HepG2 (cell line): ENCODE measurements around the gene NKD1. TPM values are rescaled to one million over a fixed set of nuclear protein-coding genes. Genes with fewer than 3 reads are reported as not detected.

Source experiments
- CC2D1A ChIP-seq: sonication (generic); formaldehyde crosslinking; IDR thresholded peaks from 2 replicates; pipeline ENCODE4 v1.8.1; 2023; ENCODE audit warnings: mild to moderate bottlenecking, missing genetic modification reagents
- FOXO1 ChIP-seq: sonication (generic); formaldehyde crosslinking; IDR thresholded peaks from 2 replicates; pipeline ENCODE4 v1.4.0; 2020; ENCODE audit warnings: missing genetic modification reagents
- IKZF1 ChIP-seq: fragments of 450-650 bp; IDR thresholded peaks from 2 replicates; pipeline ENCODE4 v1.7.1; 2016
- ONECUT2 ChIP-seq: sonication (generic); formaldehyde crosslinking; IDR thresholded peaks from 2 replicates; pipeline ENCODE4 v1.4.0; 2020; ENCODE audit warnings: missing genetic modification reagents
- RELA ChIP-seq: sonication (generic); formaldehyde crosslinking; IDR thresholded peaks from 2 replicates; pipeline ENCODE4 v1.4.0; 2020; ENCODE audit warnings: missing genetic modification reagents
- SOX5 ChIP-seq: IDR thresholded peaks from 2 replicates; pipeline ENCODE4 v1.6.1; 2016; ENCODE audit warnings: borderline replicate concordance
- SP4 ChIP-seq: sonication (generic); formaldehyde crosslinking; IDR thresholded peaks from 2 replicates; pipeline ENCODE4 v1.8.1; 2023; ENCODE audit warnings: mild to moderate bottlenecking, missing genetic modification reagents
- TCF7 ChIP-seq: sonication (generic); IDR thresholded peaks from 2 replicates; pipeline ENCODE4 v1.6.1; 2016; ENCODE audit warnings: antibody characterized with exemption, low read depth
- ZBTB20 ChIP-seq: sonication (generic); formaldehyde crosslinking; IDR thresholded peaks from 2 replicates; pipeline ENCODE4 v1.8.1; 2023; ENCODE audit warnings: missing genetic modification reagents, low read depth, mild to moderate bottlenecking, borderline replicate concordance
- ZFAT ChIP-seq: sonication (generic); formaldehyde crosslinking; conservative IDR thresholded peaks from 2 replicates; pipeline ENCODE4 v1.8.1; 2023; ENCODE audit warnings: missing genetic modification reagents, inconsistent platforms
- ZFP36L1 ChIP-seq: sonication (generic); formaldehyde crosslinking; IDR thresholded peaks from 2 replicates; pipeline ENCODE4 v1.8.0; 2022; ENCODE audit warnings: mild to moderate bottlenecking, missing genetic modification reagents, moderate library complexity
- ZNF235 ChIP-seq: sonication (generic); formaldehyde crosslinking; IDR thresholded peaks from 2 replicates; pipeline ENCODE4 v1.8.1; 2023; ENCODE audit warnings: mild to moderate bottlenecking, missing genetic modification reagents, borderline replicate concordance
- ZNF572 ChIP-seq: sonication (generic); formaldehyde crosslinking; IDR thresholded peaks from 2 replicates; pipeline ENCODE4 v1.5.1; 2020; ENCODE audit warnings: mild to moderate bottlenecking, missing genetic modification reagents
- ZNF598 ChIP-seq: sonication (generic); formaldehyde crosslinking; IDR thresholded peaks from 2 replicates; pipeline ENCODE4 v1.5.1; 2020; ENCODE audit warnings: mild to moderate bottlenecking, missing genetic modification reagents, borderline replicate concordance
- ZNF616 ChIP-seq: sonication (generic); formaldehyde crosslinking; IDR thresholded peaks from 2 replicates; pipeline ENCODE4 v1.5.0; 2020; ENCODE audit warnings: low read depth, mild to moderate bottlenecking, missing genetic modification reagents
- ZNF766 ChIP-seq: sonication (generic); formaldehyde crosslinking; IDR thresholded peaks from 2 replicates; pipeline ENCODE4 v1.5.0; 2020; ENCODE audit warnings: missing genetic modification reagents, borderline replicate concordance
- ZNF782 ChIP-seq: sonication (generic); formaldehyde crosslinking; IDR thresholded peaks from 2 replicates; pipeline ENCODE4 v1.4.0; 2020; ENCODE audit warnings: missing genetic modification reagents, mild to moderate bottlenecking, borderline replicate concordance
- ZNF83 ChIP-seq: sonication (generic); formaldehyde crosslinking; IDR thresholded peaks from 2 replicates; pipeline ENCODE4 v1.4.0; 2020; ENCODE audit warnings: missing genetic modification reagents, mild to moderate bottlenecking, borderline replicate concordance
- ZNF891 ChIP-seq: sonication (generic); formaldehyde crosslinking; IDR thresholded peaks from 2 replicates; pipeline ENCODE4 v1.5.0; 2020; ENCODE audit warnings: mild to moderate bottlenecking, missing genetic modification reagents
- polyA plus RNA-seq, 8 experiments: library from polyadenylated mRNA; depleted of rRNA in 3 of 8; stranded (reverse) in 7 of 8; unstranded in 1 of 8; fragments of >200 nt; fragmentation: Illumina TruSeq in 4 of 8; extraction: Trizol in 4 of 8; gene quantifications; 2 replicates each; pipeline versions ENCODE4 v1.2.1 to v1.2.3, GENCODE V29; 2011 to 2016; ENCODE audit warnings: low read depth in 4 of 8, missing spikeins in 1 of 8, mixed read lengths in 1 of 8; ENCODE audit not compliant: insufficient read depth in 1 of 8
- total RNA-seq, 5 experiments: library from RNA; depleted of rRNA; stranded (reverse); fragments of >200 nt; fragmentation: Illumina TruSeq; extraction: Trizol; gene quantifications; 2 replicates each; pipeline ENCODE4 v1.2.3, GENCODE V29; 2016; ENCODE audit warnings: low read depth in 1 of 5
- TF ChIP-seq, protein P1 (sequence below): sonication (generic); formaldehyde crosslinking; IDR thresholded peaks from 2 replicates; pipeline ENCODE4 v1.5.1; 2020; ENCODE audit warnings: mild to moderate bottlenecking, missing genetic modification reagents
- TF ChIP-seq, protein P2 (sequence below): sonication (generic); formaldehyde crosslinking; IDR thresholded peaks from 2 replicates; pipeline ENCODE4 v1.4.0; 2020; ENCODE audit warnings: missing genetic modification reagents
- TF ChIP-seq, protein P3 (sequence below): IDR thresholded peaks from 2 replicates; pipeline ENCODE4 v1.6.1; 2018; ENCODE audit warnings: missing genetic modification reagents
- TF ChIP-seq, protein P4 (sequence below): sonication (generic); formaldehyde crosslinking; IDR thresholded peaks from 2 replicates; pipeline ENCODE4 v1.9.0; 2021; ENCODE audit warnings: missing genetic modification reagents, borderline replicate concordance

Gene NKD1
- total and polyA plus RNA-seq, 2 of the 13 experiments (the other 11 are each of a cell fraction or from before 2014, with no cell fraction given), result 70.4 to 121 TPM

DNA sequence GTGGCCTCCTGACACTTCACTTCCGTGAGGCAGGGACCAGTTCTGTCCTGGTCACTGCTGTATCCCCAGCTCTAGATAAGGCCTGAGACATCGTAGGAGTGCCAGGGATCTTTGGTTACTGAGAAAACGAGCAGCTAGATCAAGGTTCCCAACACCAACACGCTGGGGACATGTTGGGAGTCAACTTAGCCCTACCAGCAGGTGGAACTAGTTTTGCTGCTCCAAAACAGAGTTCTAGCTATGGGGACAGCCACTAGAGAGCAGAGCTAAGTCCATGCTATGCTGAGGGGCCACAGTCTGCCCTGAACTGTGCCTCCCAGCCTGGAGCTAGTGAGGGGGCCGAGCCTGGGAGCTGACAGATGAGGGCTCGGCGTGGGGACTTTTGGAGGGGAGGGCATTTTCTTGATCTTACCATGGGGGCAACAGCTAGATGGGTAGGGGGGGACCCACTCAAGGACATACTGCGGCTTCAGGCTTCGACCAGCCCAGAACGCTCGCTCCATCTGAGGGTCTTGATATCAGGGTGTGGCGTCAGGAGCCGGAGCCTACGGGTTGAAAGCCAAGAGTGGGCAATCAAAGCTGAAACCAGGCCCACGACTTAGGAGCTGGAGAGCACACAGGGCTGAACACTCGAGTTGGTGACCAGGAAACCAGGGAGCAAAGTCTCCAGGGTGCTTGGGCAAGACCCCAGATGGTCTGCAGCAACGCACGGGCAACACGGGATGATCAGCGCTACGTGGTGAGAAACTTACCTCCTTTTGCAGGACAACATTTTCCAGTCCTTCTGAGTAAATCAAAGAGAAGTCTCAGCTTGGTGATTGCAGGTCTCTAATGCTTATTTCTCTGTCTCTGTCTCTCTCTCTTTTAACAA lies 119.5 kb downstream of the NKD1 start (continued):
- TF ChIP-seq, protein P1, sequence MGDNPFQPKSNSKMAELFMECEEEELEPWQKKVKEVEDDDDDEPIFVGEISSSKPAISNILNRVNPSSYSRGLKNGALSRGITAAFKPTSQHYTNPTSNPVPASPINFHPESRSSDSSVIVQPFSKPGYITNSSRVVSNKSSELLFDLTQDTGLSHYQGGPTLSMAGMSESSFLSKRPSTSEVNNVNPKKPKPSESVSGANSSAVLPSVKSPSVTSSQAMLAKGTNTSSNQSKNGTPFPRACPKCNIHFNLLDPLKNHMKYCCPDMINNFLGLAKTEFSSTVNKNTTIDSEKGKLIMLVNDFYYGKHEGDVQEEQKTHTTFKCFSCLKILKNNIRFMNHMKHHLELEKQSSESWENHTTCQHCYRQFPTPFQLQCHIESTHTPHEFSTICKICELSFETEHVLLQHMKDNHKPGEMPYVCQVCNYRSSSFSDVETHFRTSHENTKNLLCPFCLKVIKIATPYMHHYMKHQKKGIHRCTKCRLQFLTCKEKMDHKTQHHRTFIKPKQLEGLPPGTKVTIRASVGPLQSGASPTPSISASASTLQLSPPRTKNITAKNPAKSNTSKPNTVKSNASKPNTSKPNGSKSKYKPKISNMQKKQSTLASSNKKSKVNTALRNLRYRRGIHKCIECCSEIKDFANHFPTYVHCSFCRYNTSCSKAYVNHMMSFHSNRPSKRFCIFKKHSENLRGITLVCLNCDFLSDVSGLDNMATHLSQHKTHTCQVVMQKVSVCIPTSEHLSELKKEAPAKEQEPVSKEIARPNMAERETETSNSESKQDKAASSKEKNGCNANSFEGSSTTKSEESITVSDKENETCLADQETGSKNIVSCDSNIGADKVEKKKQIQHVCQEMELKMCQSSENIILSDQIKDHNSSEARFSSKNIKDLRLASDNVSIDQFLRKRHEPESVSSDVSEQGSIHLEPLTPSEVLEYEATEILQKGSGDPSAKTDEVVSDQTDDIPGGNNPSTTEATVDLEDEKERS (CRISPR knock-in tag), result no peak; the same call in 1 of the 2 replicates
- TF ChIP-seq RELA (CRISPR knock-in tag), result no peak
- no peak for TF ChIP-seq ZBTB20 (CRISPR knock-in tag)
- no peak for TF ChIP-seq ZNF616
- TF ChIP-seq IKZF1, result no peak
- TF ChIP-seq ZNF782 (CRISPR knock-in tag), result no peak
- no peak for TF ChIP-seq SOX5 (CRISPR knock-in tag)
- TF ChIP-seq ZNF235 (CRISPR knock-in tag), result no peak
- no peak for TF ChIP-seq ZFAT (CRISPR knock-in tag)
- TF ChIP-seq, protein P2, sequence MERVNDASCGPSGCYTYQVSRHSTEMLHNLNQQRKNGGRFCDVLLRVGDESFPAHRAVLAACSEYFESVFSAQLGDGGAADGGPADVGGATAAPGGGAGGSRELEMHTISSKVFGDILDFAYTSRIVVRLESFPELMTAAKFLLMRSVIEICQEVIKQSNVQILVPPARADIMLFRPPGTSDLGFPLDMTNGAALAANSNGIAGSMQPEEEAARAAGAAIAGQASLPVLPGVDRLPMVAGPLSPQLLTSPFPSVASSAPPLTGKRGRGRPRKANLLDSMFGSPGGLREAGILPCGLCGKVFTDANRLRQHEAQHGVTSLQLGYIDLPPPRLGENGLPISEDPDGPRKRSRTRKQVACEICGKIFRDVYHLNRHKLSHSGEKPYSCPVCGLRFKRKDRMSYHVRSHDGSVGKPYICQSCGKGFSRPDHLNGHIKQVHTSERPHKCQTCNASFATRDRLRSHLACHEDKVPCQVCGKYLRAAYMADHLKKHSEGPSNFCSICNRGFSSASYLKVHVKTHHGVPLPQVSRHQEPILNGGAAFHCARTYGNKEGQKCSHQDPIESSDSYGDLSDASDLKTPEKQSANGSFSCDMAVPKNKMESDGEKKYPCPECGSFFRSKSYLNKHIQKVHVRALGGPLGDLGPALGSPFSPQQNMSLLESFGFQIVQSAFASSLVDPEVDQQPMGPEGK (CRISPR knock-in tag), result no peak
- TF ChIP-seq ONECUT2, result no peak
- TF ChIP-seq ZFP36L1 (CRISPR knock-in tag), result no peak
- TF ChIP-seq, protein P3, sequence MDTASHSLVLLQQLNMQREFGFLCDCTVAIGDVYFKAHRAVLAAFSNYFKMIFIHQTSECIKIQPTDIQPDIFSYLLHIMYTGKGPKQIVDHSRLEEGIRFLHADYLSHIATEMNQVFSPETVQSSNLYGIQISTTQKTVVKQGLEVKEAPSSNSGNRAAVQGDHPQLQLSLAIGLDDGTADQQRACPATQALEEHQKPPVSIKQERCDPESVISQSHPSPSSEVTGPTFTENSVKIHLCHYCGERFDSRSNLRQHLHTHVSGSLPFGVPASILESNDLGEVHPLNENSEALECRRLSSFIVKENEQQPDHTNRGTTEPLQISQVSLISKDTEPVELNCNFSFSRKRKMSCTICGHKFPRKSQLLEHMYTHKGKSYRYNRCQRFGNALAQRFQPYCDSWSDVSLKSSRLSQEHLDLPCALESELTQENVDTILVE (CRISPR knock-in tag), result no peak
- TF ChIP-seq SP4, result peak; percentile 45; the same call in 1 of the 2 replicates
- peak; percentile 20; the same call in 1 of the 2 replicates for TF ChIP-seq ZNF766 (CRISPR knock-in tag)
- TF ChIP-seq, protein P4, sequence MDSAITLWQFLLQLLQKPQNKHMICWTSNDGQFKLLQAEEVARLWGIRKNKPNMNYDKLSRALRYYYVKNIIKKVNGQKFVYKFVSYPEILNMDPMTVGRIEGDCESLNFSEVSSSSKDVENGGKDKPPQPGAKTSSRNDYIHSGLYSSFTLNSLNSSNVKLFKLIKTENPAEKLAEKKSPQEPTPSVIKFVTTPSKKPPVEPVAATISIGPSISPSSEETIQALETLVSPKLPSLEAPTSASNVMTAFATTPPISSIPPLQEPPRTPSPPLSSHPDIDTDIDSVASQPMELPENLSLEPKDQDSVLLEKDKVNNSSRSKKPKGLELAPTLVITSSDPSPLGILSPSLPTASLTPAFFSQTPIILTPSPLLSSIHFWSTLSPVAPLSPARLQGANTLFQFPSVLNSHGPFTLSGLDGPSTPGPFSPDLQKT (CRISPR knock-in tag), result no peak
- no peak for TF ChIP-seq FOXO1 (CRISPR knock-in tag)
- no peak for TF ChIP-seq CC2D1A (CRISPR knock-in tag)
- no peak for TF ChIP-seq ZNF891 (CRISPR knock-in tag)
- TF ChIP-seq TCF7, result no peak
- TF ChIP-seq ZNF83 (CRISPR knock-in tag), result no peak
- TF ChIP-seq ZNF598 (CRISPR knock-in tag), result no peak
- no peak for TF ChIP-seq ZNF572 (CRISPR knock-in tag)
